OCI-LY1 (cell line): ENCODE data around the gene ELOA.

Experiments
- H2AFZ ChIP-seq: fragments of 200-600 bp; sonication (generic), shearing (Covaris generic); 2 replicates; pipeline ENCODE4 v1.6.0; 2014; ENCODE audit warnings: antibody characterized with exemption, mild to moderate bottlenecking, low read length
- H3F3A ChIP-seq: fragments of 200-600 bp; sonication (generic), shearing (Covaris generic); 2 replicates; pipeline ENCODE4 v1.6.0; 2014; ENCODE audit warnings: mild to moderate bottlenecking, antibody characterized with exemption, low read length, moderate library complexity; ENCODE audit not compliant: insufficient read depth
- H3K27ac ChIP-seq: fragments of 200-600 bp; sonication (generic); 2 replicates; pipeline ENCODE4 v1.5.1; 2014; ENCODE audit warnings: low read length, mixed run types, mild to moderate bottlenecking, low read depth; ENCODE audit not compliant: poor library complexity, severe bottlenecking
- H3K27me3 ChIP-seq: fragments of 200-600 bp; sonication (generic); 2 replicates; pipeline ENCODE4 v1.6.0; 2014; ENCODE audit warnings: antibody characterized with exemption, mild to moderate bottlenecking, low read length, moderate library complexity; ENCODE audit not compliant: insufficient read depth
- H3K36me3 ChIP-seq: fragments of 200-600 bp; sonication (generic); 2 replicates; pipeline ENCODE4 v1.6.1; 2014; ENCODE audit warnings: mild to moderate bottlenecking, antibody characterized with exemption, low read length, moderate library complexity, mixed read lengths; ENCODE audit not compliant: insufficient read depth
- H3K4me1 ChIP-seq: fragments of 200-600 bp; sonication (generic); 2 replicates; pipeline ENCODE4 v1.5.1; 2014; ENCODE audit warnings: mild to moderate bottlenecking, low read length, moderate library complexity; ENCODE audit not compliant: insufficient read depth, severe bottlenecking
- H3K4me2 ChIP-seq: fragments of 200-600 bp; sonication (generic), shearing (Covaris generic); 2 replicates; pipeline ENCODE4 v1.6.1; 2014; ENCODE audit warnings: low read length
- H3K4me3 ChIP-seq: fragments of 200-600 bp; sonication (generic); 2 replicates; pipeline ENCODE4 v1.5.1; 2014; ENCODE audit warnings: low read length, low read depth, mild to moderate bottlenecking, mixed read lengths; ENCODE audit not compliant: poor library complexity, severe bottlenecking
- H3K79me2 ChIP-seq: fragments of 200-600 bp; shearing (Covaris generic); 2 replicates; pipeline ENCODE4 v1.6.1; 2016; ENCODE audit warnings: mixed run types, low read length, mixed read lengths; ENCODE audit not compliant: insufficient read depth
- H3K9ac ChIP-seq: fragments of 200-600 bp; sonication (generic), shearing (Covaris generic); 2 replicates; pipeline ENCODE4 v1.6.1; 2014; ENCODE audit warnings: mild to moderate bottlenecking, low read length, mixed read lengths
- H3K9me2 ChIP-seq: fragments of 200-600 bp; sonication (generic), shearing (Covaris generic); 2 replicates; pipeline ENCODE4 v1.6.1; 2014; ENCODE audit warnings: low read depth, mild to moderate bottlenecking, low read length, mixed read lengths
- H3K9me3 ChIP-seq: fragments of 200-600 bp; shearing (Covaris generic); 2 replicates; pipeline ENCODE4 v1.6.1; 2014; ENCODE audit warnings: low read length, mixed read lengths
- H4K20me1 ChIP-seq: fragments of 200-600 bp; sonication (generic), shearing (Covaris generic); 2 replicates; pipeline ENCODE4 v1.6.0; 2016; ENCODE audit warnings: mild to moderate bottlenecking, low read length; ENCODE audit not compliant: insufficient read depth
- CTCF ChIP-seq: fragments of 200-600 bp; sonication (generic), shearing (Covaris generic); IDR thresholded peaks from 2 replicates; pipeline ENCODE4 v1.5.1; 2017; ENCODE audit warnings: mild to moderate bottlenecking, antibody characterized with exemption, low read length, moderate library complexity, mixed read lengths
- EZH2 ChIP-seq: fragments of 200-600 bp; sonication (generic), shearing (Covaris generic); IDR thresholded peaks from 2 replicates; pipeline ENCODE4 v1.8.0; 2017; ENCODE audit warnings: borderline replicate concordance, mixed run types, mild to moderate bottlenecking, antibody characterized with exemption, low read length, moderate library complexity, mixed read lengths

Gene ELOA

GRCh38 chr1:23745515-23745914 lies 2.2 kb downstream of the ELOA start:
- Histone ChIP-seq H3F3A (0 out of 2 replicates have a peak, but pooled peaks cover 4% of the 10 kb centered on the region), H3K36me3 (peaks cover 27% of the 10 kb centered on the region), H3K9ac (peak overlapping the region; percentile 86; the same call in 1 of the 2 replicates), H3K27ac (no peak overlapping the region), H3K4me1 (peaks cover 31% of the 10 kb centered on the region), H3K79me2 (peaks cover 42% of the 10 kb centered on the region), H3K27me3 (no peaks in the 10 kb centered on the region), H2AFZ (no peak overlapping the region), H3K4me2 (peak overlapping the region; percentile 69), H3K4me3 (peak overlapping the region; percentile 88), H3K9me2 (no peaks in the 10 kb centered on the region), H3K9me3 (no peaks in the 10 kb centered on the region), H4K20me1 (no peaks in the 10 kb centered on the region)
- peak; percentile 42; the same call in 1 of the 2 replicates for TF ChIP-seq CTCF
- TF ChIP-seq EZH2, result no peak

- H3K9me3 ChIP-seq, result no peaks in the 10 kb centered on the region
- no peak overlapping the region for H3K9ac ChIP-seq
- H3K4me2 ChIP-seq, result no peak overlapping the region
- H3K9me2 ChIP-seq, result no peaks in the 10 kb centered on the region
- H3K79me2 ChIP-seq, result peaks cover 42% of the 10 kb centered on the region
- no peak overlapping the region for H3K27ac ChIP-seq
- H3K4me3 ChIP-seq, result no peak overlapping the region
- peaks cover 52% of the 10 kb centered on the region for H3K36me3 ChIP-seq
- TF ChIP-seq EZH2 (no peak), CTCF (no peak)
- no peaks in the 10 kb centered on the region for H3F3A ChIP-seq
- no peaks in the 10 kb centered on the region for H4K20me1 ChIP-seq
- H2AFZ ChIP-seq, result no peak overlapping the region
- H3K27me3 ChIP-seq, result no peaks in the 10 kb centered on the region
- H3K4me1 ChIP-seq, result peaks cover 23% of the 10 kb centered on the region
These were observed 4.7 kb downstream of the ELOA start for GRCh38 chr1:23748016-23748415.

- H2AFZ ChIP-seq, result no peak overlapping the region
- no peak overlapping the region for H3K27ac ChIP-seq
- peaks cover 7% of the 10 kb centered on the region for H3K4me1 ChIP-seq
- no peaks in the 10 kb centered on the region for H4K20me1 ChIP-seq
- TF ChIP-seq CTCF (peak; percentile 81), EZH2 (no peak)
- H3K36me3 ChIP-seq, result peaks cover 79% of the 10 kb centered on the region
- H3F3A ChIP-seq, result no peaks in the 10 kb centered on the region
- H3K79me2 ChIP-seq, result peaks cover 22% of the 10 kb centered on the region
- no peaks in the 10 kb centered on the region for H3K27me3 ChIP-seq
- no peak overlapping the region for H3K9ac ChIP-seq
- no peaks in the 10 kb centered on the region for H3K9me3 ChIP-seq
- H3K4me2 ChIP-seq, result no peak overlapping the region
- no peak overlapping the region for H3K4me3 ChIP-seq
- H3K9me2 ChIP-seq, result no peaks in the 10 kb centered on the region
These were observed 8.0 kb downstream of the ELOA start for GRCh38 chr1:23751050-23751814.
